ENCODE results near the gene IFI30.

IFI30 gene

DNA sequence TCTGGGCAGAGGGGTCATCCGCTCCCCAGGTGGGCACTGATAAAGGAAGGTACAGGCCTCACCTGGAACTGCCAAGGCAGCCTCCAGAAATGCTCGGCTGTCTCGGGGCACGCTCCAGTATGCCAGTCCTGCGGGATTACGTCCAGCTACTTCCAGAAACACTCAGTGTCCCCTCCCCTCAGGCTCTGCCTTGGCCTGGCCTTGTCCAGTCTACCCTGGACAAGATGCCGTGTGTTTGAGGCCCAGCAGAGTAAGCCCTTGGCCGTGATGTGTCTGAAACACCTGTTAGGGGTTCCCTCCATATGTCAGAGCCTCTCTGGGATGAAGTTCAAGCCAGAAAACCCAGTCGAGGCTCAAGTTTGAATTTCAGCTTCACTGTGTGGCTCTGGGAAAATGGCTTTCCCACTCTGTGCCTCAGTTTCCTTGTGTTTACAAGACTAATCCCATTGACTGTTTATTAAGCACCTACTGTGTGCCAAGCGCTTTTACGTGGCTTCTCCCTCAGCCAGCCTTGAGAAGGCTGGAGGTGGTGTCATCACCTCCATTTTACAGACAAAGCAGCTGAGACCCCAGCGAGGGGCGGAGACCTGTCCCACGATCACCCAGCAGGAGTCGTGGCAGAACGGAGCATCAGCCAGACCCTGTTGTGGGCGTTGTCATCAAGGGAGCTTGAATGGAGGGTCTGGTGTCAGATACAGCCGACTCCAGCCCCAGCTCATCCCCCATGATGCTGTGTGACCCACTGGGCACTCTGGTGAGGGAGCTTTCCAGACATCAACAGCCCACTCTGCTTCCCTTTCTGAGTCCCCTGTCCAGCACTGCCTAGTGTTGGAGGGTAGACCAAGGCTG, 22.6 kb upstream of the IFI30 start:
- TF ChIP-seq CTCF (IDR thresholded peaks at IDR 0.05; ENCODE audit: control extremely low read depth, extremely low read depth, low read depth, missing control alignments), result no peak
- ChIA-PET CTCF (interaction anchor here (0.7 to 3.0 kb wide), 23 partner anchors 9 to 260 kb away, joined by 3 to 18 read pairs (median 6); partner anchors contain the start of genes ARRDC2, IL12RB1 and RAB3A), POLR2A (interaction anchor here (0.6 to 1.1 kb wide), 2 partner anchors 129 to 330 kb away, joined by 3 read pairs; no protein-coding TSS in a partner anchor)
- no peak for DNase-seq (ENCODE audit: extremely low spot score)

GRCh38 chr19:18152442-18152816, 21.2 kb upstream of the IFI30 start:
- ChIA-PET CTCF (interaction anchor here (0.9 to 3.0 kb wide), 21 partner anchors 9 to 258 kb away, joined by 3 to 18 read pairs (median 6); partner anchors contain the start of genes IL12RB1 and RAB3A), POLR2A (interaction anchor here (0.6 to 0.9 kb wide), 2 partner anchors 122 to 127 kb away, joined by 3 read pairs; partner anchors contain the start of gene IQCN)
- peak; percentile 100 for DNase-seq (ENCODE audit: extremely low spot score)
- peak; percentile 55 for TF ChIP-seq CTCF (IDR thresholded peaks at IDR 0.05; ENCODE audit: control extremely low read depth, extremely low read depth, low read depth, missing control alignments)

DNA sequence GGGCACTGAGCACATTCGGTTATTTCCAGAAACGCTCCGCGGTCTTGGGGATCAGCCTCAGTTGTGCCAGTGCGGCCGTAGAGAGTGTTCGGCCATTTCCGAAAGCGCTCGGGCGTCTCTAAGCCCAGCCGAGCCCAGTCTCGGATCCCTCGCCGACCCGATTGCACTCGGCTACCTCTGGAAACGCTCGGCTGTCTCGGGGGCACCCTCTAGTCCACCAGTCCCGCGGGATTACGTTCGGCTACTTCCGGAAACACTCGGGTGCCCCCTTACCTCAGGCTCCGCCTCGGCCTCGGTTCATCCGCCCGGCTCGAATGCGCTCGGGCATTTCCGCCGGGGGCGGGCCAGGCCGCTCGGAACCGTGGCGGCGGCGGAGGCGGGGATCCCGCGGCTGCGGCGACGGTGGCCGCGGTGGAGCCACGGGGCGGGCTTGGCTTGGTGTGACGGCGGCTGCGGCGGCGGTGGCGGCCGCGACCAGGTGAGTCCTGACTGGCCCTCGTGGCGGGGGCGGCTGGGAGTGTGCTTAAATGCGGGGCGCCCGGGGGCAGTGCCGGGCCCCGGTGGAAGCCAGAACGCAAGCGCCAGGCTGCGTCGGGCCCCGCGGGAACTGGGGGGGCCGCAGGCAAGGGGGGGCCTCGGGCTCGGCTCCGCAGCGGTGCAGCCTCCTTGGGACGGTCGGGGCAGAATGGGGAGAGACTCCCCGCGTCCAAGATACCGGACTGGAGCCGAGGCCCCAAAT, 20.6 kb upstream of the IFI30 start, which contains the start of gene PIK3R2:
Gene PIK3R2, plus strand, starts transcription at position 347 of the 739 bp plus-strand sequence. CDS start 2,717 bp downstream, outside the sequence.
- TF ChIP-seq CTCF (IDR thresholded peaks at IDR 0.05; ENCODE audit: control extremely low read depth, extremely low read depth, low read depth, missing control alignments), result no peak
- CTCF ChIA-PET, result interaction anchor here (0.9 to 3.0 kb wide), 19 partner anchors 8 to 258 kb away, joined by 3 to 18 read pairs (median 6); partner anchors contain the start of gene IL12RB1
- POLR2A ChIA-PET, result interaction anchor here (0.6 to 0.9 kb wide), 2 partner anchors 121 to 127 kb away, joined by 3 read pairs; partner anchors contain the start of gene IQCN
- DNase-seq (ENCODE audit: extremely low spot score), result peak; percentile 99

GRCh38 chr19:18153556-18154134, 20.0 kb upstream of the IFI30 start:
- TF ChIP-seq CTCF (IDR thresholded peaks at IDR 0.05; ENCODE audit: control extremely low read depth, extremely low read depth, low read depth, missing control alignments), result no peak

DNA sequence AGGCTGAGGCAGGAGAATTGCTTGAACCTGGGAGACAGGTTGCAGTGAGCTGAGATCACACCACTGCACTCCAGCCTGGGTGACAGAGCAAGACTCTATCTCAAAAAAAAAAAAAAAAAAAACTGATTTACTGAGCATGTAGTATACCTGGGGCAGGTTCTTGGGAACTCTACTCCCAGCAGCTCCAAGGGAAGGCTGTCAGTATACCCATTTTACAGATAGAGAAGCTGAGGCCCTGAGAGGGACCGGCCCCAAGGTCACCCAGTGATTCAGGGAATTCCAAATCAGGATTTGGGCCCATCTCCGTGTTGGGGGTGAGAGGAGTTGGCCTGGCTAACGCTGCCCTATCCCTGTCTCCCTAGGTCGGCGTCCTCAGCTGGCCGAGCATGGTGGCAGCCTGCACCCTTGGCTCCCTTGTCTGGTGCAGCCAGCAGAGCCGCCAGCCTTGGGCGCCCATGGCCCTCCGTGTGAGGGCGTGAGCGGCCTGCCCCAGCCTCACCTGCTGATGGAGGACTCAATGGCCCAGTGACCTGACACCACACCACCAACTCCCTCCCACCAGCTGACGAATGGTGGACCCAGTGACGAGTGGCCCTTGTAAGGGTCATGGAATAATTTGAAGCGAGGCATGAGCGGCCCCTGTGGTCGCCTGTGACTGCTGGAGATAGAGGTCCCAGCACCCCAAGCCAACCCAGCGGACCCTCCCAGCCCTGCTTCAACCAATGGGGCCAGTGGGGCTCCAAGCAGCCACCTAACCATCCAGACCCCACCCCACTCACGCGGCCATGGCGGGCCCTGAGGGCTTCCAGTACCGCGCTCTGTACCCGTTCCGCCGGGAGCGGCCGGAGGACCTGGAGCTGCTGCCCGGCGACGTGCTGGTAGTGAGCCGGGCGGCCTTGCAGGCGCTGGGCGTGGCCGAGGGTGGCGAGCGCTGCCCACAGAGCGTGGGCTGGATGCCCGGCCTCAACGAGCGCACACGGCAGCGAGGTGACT, 18.2 kb upstream of the IFI30 start:
- TF ChIP-seq CTCF (IDR thresholded peaks at IDR 0.05; ENCODE audit: control extremely low read depth, extremely low read depth, low read depth, missing control alignments), result no peak
- CTCF ChIA-PET, result interaction anchor here (1.0 to 2.6 kb wide), 7 partner anchors 9 to 149 kb away, joined by 3 to 7 read pairs (median 3); no protein-coding TSS in a partner anchor

More at GRCh38 chr19:18153556-18154134, 20.0 kb upstream of the IFI30 start:
- ChIA-PET POLR2A (no interaction called here), CTCF (interaction anchor here (2.6 kb wide), 1 partner anchor 147 kb away, joined by 7 read pairs; no protein-coding TSS in a partner anchor)
- no peak for DNase-seq (ENCODE audit: extremely low spot score)

More for the DNA sequence above, 18.2 kb upstream of the IFI30 start:
- no peak for DNase-seq (ENCODE audit: extremely low spot score)
- POLR2A ChIA-PET, result no interaction called here
